Urothelium cell line (cell line): ENCODE data around the gene DOCK3.
"Not testable (repeated sequence)": the region's sequence is repeated elsewhere in the genome, so short reads cannot be mapped to it uniquely, and the experiment has no call there.

Experiments used
- DNase-seq: peaks from one replicate; pipeline ENCODE4 v3.0.0; 2011; ENCODE audit warnings: low spot score, mixed read lengths
- FAIRE-seq: peaks from 2 replicates; lab custom pipeline; 2011; peaks lifted over from hg19 to GRCh38; lab: Jason Lieb, UNC

The DOCK3 gene

DNA sequence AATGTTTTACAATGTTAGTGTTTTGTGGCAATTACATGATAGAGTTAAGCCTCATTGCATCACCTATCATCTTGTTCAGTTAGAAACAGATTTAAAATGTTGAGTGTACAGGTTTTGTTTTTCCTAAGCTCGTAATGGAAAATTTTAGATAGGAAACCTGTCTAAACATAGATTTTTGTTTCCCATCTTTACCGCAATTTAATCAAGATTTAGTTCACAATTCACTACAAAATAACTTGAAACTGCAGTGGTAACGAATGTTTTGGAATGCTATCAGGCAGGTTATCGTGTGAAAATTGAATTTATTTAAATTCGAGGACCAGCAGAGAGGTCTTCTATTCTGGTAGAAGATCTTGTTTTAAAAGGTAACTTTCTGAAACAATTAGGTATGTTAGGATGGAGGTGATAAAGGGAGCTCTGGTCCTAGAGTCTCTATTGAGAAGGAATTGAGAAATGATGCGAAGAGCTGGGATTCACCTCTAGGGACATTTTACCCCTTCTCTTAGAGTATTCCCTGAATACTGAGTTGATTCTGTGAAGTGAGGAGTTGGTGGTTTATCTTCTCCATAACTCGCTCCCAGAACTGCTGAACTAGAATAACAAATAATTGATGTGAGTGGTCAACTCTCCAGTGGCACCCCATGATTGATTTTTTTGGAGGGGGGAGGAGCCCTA, 1.4 kb downstream of the DOCK3 start:
- DNase-seq, result no peak
- no peak for FAIRE-seq

DNA sequence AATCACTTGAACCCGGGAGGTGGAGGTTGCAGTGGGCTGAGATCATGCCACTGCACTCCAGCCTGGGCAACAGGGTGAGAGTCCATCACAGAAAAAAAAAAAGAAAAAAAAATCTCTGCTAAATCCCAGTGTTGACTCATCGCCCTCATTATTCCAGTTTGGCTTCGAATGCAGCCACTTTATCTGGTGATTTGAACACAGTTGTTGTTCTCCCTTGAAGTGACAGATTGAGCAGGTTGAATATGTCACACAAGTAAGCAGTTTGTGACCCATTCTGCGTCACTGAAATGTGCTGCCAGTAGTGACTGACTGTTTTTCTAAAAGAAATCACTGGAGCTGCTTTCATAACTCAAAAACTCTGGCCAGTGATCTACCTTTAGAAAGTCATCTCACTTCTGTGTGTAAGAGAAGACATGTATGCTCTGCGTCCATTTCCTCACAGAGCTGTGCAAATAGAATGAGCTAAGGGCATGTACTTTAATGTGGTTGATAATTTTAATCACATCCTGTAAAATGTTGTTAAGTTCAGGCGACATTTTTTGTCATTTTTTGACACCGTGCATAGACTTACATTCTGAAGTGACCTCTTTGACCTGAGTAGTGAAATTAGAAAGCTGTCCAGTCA, 12.5 kb downstream of the DOCK3 start:
- DNase-seq (no peak), FAIRE-seq (no peak)

DNA sequence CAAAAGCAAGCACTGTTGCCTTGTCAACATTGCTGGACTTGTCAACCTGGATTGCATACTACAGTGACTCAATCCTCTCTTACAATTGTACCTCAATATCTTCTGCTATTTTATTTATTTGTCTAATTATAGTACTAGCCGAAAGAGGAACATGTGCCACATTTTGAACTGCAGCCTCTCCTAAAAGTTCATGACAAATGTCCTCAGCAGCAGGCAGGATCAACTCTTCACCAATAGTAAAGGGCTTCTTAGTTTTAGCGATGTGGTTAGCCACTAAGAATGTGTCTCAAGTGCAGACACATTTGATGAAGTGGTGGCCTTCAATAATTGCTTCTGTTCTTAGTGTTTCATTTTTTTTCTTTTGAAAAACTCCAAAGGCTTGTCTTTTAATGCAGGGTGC, 13.2 kb downstream of the DOCK3 start:
- FAIRE-seq (no peak), DNase-seq (no peak)

DNA sequence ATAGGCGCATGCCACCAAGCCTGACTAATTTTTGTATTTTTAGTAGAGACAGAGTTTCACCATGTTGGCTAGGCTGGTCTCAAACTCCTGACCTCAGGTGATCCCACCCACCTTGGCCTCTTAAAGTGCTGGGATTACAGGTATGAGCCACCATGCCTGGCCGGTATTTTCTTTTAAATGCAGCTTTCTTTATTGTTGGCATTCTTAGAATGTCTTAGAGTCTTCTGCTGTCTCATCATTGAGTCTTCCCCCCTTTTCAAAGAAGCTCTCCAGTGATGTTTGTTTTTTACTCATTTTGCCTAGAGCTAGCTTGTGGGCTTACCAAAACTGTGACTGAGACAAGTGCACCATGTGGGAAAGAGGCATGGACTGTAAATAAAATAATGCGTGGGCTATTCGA, 13.9 kb downstream of the DOCK3 start:
- FAIRE-seq, DNase-seq: not testable (repeated sequence)

DNA sequence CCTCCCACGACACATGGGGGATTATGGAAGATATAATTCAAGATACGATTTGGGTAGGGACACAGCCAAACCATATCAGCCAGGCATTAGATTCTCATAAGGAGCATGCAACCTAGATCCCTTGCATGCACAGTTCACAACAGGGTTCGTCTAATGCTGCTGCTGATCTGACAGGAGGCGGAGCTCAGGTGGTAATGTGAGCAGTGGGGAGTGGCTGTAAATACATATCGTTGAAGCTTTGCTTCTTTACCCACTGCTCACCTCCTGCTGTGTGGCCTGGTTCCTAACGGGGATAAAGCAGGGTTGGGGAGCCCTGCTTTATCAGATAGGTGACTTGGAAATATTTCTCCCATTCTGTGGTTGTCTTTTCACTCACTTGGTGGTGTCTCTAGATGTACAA, 14.8 kb downstream of the DOCK3 start:
- FAIRE-seq (no peak), DNase-seq (no peak)

GRCh38 chr3:50695031-50695430, 20.3 kb downstream of the DOCK3 start:
- FAIRE-seq, result no peak

GRCh38 chr3:50696276-50696675, 21.5 kb downstream of the DOCK3 start:
- FAIRE-seq, result no peak
- no peak for DNase-seq

More at GRCh38 chr3:50695031-50695430, 20.3 kb downstream of the DOCK3 start:
- DNase-seq, result no peak

- FAIRE-seq (no peak), DNase-seq (no peak)
Measured at GRCh38 chr3:50698269-50698668, 23.5 kb downstream of the DOCK3 start.

DNA sequence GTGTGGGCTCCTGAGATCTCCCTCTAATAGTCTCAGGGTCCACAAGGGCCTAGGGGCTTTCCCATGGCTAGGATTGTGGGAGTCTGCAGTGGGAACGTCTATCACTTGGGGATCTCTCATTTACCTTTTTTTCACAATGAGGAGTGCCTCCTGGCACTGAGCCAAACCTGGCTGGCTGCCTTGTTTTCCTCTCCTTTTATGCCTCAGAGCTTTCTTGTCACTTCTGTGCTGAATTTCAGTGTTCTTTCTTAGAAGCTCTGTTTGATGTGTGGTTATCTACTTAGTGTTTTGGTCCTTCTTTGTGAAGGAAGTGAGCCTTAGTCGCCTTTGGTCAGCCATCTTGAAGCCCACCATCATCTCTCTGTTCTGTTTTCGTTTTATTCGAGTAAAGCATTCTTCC, 33.9 kb downstream of the DOCK3 start:
- DNase-seq (no peak), FAIRE-seq (no peak)

DNA sequence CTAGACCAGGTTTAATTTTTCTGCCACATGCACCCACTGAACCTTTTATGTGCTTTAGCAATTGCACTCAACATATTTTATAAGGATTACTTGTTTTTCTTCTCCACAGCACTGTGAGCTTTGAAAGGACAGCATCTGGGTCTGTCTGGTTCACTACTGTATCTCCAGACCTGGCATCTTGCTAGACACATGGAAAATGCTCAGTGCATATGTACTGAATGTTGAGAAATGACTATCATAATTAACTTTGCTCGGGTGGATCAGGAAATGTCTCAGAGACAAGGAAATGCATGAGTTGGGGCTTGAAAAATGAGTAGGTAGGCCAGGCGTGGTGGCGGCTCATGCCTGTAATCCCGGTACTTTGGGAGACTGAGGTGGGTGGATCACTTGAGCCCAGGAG, 40.2 kb downstream of the DOCK3 start:
- no peak for DNase-seq
- no peak for FAIRE-seq

GRCh38 chr3:50724831-50725230, 50.1 kb downstream of the DOCK3 start:
- FAIRE-seq, result no peak
- DNase-seq, result no peak

DNA sequence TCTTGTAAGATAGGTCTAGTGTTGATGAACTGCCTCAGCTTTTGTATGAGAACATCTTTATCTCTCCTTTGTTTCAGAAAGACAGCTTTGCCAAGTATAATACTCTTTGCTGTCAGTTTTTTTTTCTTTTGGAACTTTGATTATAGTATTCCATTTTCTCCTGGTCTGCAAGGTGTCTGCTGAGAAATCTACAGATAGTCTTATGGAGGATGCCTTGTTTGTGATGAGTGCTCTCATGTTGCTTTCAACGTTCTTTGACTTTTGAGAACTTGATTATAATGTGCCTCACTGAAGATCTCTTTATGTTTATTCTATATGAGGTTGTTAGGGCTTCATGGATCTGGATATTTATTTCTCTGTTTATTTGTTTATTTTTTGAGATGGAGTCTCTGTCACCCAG, 60.3 kb downstream of the DOCK3 start:
- FAIRE-seq (no peak), DNase-seq (no peak)

- DNase-seq, result no peak
- FAIRE-seq, result no peak
Measured at GRCh38 chr3:50737193-50737905, 62.6 kb downstream of the DOCK3 start.

GRCh38 chr3:50737906-50738598, 63.3 kb downstream of the DOCK3 start:
- no peak for DNase-seq

DNA sequence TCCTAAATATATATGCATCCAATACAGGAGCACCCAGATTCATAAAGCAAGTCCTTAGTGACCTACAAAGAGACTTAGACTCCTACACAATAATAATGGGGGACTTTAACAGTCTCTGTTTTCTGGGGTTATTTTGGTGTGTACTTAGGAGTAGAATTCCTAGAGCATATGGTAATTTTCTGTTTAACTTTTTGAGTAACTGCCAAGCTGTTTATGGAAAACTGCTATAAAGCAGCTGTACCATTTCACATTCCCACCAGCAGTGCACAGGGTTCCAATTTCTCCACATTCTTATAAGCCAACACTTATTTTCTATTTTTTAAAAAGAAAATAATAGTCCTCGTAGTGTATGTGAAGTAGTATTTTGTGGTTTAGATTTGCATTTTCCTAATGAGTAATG, 68.9 kb downstream of the DOCK3 start:
- DNase-seq (no peak), FAIRE-seq (no peak)

More at GRCh38 chr3:50737906-50738598, 63.3 kb downstream of the DOCK3 start:
- FAIRE-seq, result no peak

- no peak for FAIRE-seq
- DNase-seq, result no peak
Measured at GRCh38 chr3:50749822-50750221, 75.1 kb downstream of the DOCK3 start.

DNA sequence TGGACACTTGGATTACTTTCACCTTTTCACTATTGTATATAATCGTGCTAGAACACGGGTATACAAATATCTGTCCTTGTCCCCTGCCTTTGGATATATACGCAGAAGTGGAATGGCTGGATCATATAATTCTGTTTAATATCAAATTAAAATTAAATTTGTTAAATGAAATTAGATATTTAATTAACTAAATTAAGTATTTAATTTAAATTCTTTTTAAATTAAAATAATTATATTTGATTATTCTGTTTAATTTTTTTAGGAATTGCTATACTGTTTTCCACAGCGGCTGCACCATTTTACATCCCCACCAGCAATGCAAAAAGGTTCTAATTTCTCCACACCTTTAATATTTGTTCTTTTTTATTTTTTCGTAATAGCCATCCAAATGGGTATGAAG, 84.3 kb downstream of the DOCK3 start:
- no peak for FAIRE-seq

GRCh38 chr3:50777680-50778079, 103.0 kb downstream of the DOCK3 start:
- DNase-seq, result no peak
- no peak for FAIRE-seq

More for the DNA sequence above, 84.3 kb downstream of the DOCK3 start:
- no peak for DNase-seq

DNA sequence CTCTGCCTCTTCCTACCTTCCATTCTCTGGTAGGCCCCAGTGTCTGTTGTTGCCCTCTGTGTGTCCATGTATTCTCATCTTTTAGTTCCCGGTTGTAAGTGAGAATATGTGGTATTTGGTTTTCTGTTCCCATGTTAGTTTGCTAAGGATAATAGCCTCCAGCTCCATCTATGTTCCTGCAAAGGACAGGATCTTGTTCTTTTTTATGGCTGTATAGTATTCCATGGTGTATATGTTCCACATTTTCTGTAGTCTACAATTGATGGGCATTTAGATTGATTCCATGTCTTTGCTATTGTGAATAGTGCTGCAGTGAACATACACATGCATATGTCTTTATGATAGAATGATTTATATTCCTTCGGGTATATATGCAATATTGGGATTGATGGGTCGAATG, 107.0 kb downstream of the DOCK3 start:
- not testable (repeated sequence) for DNase-seq, FAIRE-seq

DNA sequence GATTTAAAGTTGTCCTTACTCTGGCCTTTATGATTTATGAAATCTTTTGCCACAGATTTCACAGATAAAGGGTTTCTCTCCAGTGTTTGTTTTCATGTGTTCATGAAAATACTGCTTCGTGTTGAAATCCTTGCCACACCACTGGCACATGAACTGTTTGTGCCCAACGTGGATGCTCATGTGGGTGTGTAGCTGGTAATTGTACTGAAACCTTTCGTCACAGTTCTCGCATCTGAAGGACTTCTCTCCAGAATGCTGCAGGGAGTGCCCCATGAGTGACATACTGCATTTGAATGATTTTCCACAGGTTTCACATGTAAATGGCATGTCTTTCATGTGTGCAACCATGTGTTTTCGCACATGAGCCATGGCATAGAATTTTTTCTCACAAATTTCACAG, 111.9 kb downstream of the DOCK3 start:
- DNase-seq, result no peak
- no peak for FAIRE-seq

GRCh38 chr3:50790894-50791293, 116.2 kb downstream of the DOCK3 start:
- FAIRE-seq, DNase-seq: not testable (repeated sequence)
